ENCODE results near the gene CRYGN.

The CRYGN gene

GRCh38 chr7:151453326-151453791 is 13.4 kb upstream of the CRYGN start:
- H3K36me3 Mint-ChIP-seq (ENCODE audit: low read depth): peaks cover 7% of the 10 kb centered on the region
- peaks cover 67% of the 10 kb centered on the region for H3K4me1 Mint-ChIP-seq
- peaks cover 8% of the 10 kb centered on the region for H3K9me3 Mint-ChIP-seq
- H3K27me3 Mint-ChIP-seq (ENCODE audit: low read depth, poor library complexity): peaks cover 14% of the 10 kb centered on the region
- peak; percentile 40 for DNase-seq
- H3K4me3 Mint-ChIP-seq: no peak overlapping the region
- no peak for TF ChIP-seq CTCF (IDR thresholded peaks at IDR 0.05)
- H3K27ac Mint-ChIP-seq: peak overlapping the region; percentile 96

GRCh38 chr7:151452680-151453325 is 12.9 kb upstream of the CRYGN start:
- Mint-ChIP-seq H3K4me1 (peaks cover 63% of the 10 kb centered on the region), H3K27me3 (ENCODE audit: low read depth, poor library complexity) (peaks cover 14% of the 10 kb centered on the region), H3K27ac (peak overlapping the region; percentile 96), H3K9me3 (peaks cover 6% of the 10 kb centered on the region), H3K36me3 (ENCODE audit: low read depth) (peaks cover 6% of the 10 kb centered on the region), H3K4me3 (no peak overlapping the region)
- DNase-seq: no peak
- TF ChIP-seq CTCF (IDR thresholded peaks at IDR 0.05): no peak

GRCh38 chr7:151451626-151452571 is 12.0 kb upstream of the CRYGN start:
- H3K36me3 Mint-ChIP-seq (ENCODE audit: low read depth): no peaks in the 10 kb centered on the region
- no peak for TF ChIP-seq CTCF (IDR thresholded peaks at IDR 0.05)

DNA sequence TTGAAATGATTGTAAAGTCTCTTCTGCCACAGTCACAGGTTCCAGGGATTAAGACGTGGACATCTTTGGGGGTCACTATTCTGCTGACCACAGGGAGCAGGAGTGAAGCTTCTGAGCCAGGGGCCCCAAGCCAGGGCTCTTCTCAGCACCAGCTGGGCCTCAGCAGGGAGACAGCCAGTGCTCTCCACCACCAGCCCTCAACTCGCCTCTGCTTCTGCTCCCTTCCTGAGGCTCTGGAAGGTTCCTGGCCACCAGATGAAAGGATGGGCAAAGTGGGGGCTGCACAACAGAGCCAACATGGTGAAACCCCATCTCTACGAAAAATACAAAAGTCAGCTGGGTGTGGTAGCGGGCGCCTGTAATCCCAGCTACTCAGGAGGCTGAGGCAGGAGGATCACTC is 11.2 kb upstream of the CRYGN start:
- Mint-ChIP-seq H3K9me3 (no peaks in the 10 kb centered on the region), H3K4me1 (peaks cover 63% of the 10 kb centered on the region), H3K4me3 (no peak overlapping the region), H3K36me3 (ENCODE audit: low read depth) (no peaks in the 10 kb centered on the region), H3K27ac (no peak overlapping the region), H3K27me3 (ENCODE audit: low read depth, poor library complexity) (peaks cover 26% of the 10 kb centered on the region)
- TF ChIP-seq CTCF (IDR thresholded peaks at IDR 0.05): no peak
- no peak for DNase-seq

More at GRCh38 chr7:151451626-151452571, 12.0 kb upstream of the CRYGN start:
- Mint-ChIP-seq H3K27me3 (ENCODE audit: low read depth, poor library complexity) (peaks cover 19% of the 10 kb centered on the region), H3K27ac (no peak overlapping the region), H3K4me3 (no peak overlapping the region), H3K4me1 (peaks cover 60% of the 10 kb centered on the region), H3K9me3 (no peaks in the 10 kb centered on the region)
- no peak for DNase-seq

GRCh38 chr7:151449990-151450389 is 10.0 kb upstream of the CRYGN start:
- Mint-ChIP-seq H3K9me3 (no peaks in the 10 kb centered on the region), H3K27ac (no peak overlapping the region), H3K36me3 (ENCODE audit: low read depth) (no peaks in the 10 kb centered on the region), H3K4me1 (peaks cover 64% of the 10 kb centered on the region), H3K4me3 (no peak overlapping the region), H3K27me3 (ENCODE audit: low read depth, poor library complexity) (peaks cover 29% of the 10 kb centered on the region)
- TF ChIP-seq CTCF (IDR thresholded peaks at IDR 0.05): no peak
- no peak for DNase-seq
